ENCODE measurements around the gene RPSA. TPM values are rescaled to one million over a fixed set of nuclear protein-coding genes. Genes with fewer than 3 reads are reported as not detected.
"Not testable (repeated sequence)": the region's sequence is repeated elsewhere in the genome, so short reads cannot be mapped to it uniquely, and the experiment has no call there.

Gene RPSA
- total and polyA plus RNA-seq, 2 experiments from 2014 or later, result 1,591 to 1,827 TPM

DNA sequence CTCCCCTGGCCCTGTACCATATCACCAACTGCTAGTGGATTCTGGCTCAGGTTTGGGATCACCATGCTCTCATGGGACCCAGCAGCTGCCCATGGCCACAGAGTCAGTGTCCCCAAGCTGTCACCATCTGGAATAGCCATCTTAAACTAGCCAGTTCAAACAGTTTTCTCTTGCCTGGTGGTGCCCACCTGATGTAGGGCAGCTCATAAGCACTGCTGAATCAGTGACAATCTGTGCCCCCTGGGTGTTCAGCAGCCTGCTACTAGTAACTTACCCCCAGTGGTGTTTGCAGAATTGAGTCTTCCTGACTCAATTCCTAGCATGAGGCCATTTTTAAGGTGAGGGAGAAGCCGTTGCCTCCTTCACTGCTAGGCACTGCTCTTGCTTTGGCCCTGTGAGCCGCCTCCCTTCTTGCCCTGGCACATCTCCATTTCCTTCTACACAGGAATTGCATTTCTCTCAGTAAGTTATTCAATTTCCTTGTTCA, 7.9 kb downstream of the RPSA start:
- H2AFZ ChIP-seq, result no peak overlapping the region
- H3K9me2 ChIP-seq (ENCODE audit: insufficient read depth), result no peaks in the 10 kb centered on the region
- H3K27ac ChIP-seq (ENCODE audit: low read depth), result peak overlapping the region; percentile 80
- TF ChIP-seq, protein P1, sequence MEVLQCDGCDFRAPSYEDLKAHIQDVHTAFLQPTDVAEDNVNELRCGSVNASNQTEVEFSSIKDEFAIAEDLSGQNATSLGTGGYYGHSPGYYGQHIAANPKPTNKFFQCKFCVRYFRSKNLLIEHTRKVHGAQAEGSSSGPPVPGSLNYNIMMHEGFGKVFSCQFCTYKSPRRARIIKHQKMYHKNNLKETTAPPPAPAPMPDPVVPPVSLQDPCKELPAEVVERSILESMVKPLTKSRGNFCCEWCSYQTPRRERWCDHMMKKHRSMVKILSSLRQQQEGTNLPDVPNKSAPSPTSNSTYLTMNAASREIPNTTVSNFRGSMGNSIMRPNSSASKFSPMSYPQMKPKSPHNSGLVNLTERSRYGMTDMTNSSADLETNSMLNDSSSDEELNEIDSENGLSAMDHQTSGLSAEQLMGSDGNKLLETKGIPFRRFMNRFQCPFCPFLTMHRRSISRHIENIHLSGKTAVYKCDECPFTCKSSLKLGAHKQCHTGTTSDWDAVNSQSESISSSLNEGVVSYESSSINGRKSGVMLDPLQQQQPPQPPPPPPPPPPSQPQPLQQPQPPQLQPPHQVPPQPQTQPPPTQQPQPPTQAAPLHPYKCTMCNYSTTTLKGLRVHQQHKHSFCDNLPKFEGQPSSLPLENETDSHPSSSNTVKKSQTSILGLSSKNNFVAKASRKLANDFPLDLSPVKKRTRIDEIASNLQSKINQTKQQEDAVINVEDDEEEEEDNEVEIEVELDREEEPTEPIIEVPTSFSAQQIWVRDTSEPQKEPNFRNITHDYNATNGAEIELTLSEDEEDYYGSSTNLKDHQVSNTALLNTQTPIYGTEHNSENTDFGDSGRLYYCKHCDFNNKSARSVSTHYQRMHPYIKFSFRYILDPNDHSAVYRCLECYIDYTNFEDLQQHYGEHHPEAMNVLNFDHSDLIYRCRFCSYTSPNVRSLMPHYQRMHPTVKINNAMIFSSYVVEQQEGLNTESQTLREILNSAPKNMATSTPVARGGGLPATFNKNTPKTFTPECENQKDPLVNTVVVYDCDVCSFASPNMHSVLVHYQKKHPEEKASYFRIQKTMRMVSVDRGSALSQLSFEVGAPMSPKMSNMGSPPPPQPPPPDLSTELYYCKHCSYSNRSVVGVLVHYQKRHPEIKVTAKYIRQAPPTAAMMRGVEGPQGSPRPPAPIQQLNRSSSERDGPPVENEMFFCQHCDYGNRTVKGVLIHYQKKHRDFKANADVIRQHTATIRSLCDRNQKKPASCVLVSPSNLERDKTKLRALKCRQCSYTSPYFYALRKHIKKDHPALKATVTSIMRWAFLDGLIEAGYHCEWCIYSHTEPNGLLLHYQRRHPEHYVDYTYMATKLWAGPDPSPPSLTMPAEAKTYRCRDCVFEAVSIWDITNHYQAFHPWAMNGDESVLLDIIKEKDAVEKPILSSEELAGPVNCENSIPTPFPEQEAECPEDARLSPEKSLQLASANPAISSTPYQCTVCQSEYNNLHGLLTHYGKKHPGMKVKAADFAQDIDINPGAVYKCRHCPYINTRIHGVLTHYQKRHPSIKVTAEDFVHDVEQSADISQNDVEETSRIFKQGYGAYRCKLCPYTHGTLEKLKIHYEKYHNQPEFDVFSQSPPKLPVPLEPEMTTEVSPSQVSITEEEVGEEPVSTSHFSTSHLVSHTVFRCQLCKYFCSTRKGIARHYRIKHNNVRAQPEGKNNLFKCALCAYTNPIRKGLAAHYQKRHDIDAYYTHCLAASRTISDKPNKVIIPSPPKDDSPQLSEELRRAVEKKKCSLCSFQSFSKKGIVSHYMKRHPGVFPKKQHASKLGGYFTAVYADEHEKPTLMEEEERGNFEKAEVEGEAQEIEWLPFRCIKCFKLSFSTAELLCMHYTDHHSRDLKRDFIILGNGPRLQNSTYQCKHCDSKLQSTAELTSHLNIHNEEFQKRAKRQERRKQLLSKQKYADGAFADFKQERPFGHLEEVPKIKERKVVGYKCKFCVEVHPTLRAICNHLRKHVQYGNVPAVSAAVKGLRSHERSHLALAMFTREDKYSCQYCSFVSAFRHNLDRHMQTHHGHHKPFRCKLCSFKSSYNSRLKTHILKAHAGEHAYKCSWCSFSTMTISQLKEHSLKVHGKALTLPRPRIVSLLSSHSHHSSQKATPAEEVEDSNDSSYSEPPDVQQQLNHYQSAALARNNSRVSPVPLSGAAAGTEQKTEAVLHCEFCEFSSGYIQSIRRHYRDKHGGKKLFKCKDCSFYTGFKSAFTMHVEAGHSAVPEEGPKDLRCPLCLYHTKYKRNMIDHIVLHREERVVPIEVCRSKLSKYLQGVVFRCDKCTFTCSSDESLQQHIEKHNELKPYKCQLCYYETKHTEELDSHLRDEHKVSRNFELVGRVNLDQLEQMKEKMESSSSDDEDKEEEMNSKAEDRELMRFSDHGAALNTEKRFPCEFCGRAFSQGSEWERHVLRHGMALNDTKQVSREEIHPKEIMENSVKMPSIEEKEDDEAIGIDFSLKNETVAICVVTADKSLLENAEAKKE (CRISPR knock-in tag; IDR thresholded peaks at IDR 0.05), result no peak
- TF ChIP-seq JUNB (IDR thresholded peaks at IDR 0.05; ENCODE audit: unreplicated experiment) (no peak), POLR2AphosphoS5 (IDR thresholded peaks at IDR 0.05; ENCODE audit: low read depth) (peak; percentile 63)
- H3K4me2 ChIP-seq, result no peak overlapping the region
- DNase-seq (ENCODE audit: low spot score) (no peak), ATAC-seq (peak; percentile 9)
- no peaks in the 10 kb centered on the region for H3K27me3 ChIP-seq (ENCODE audit: insufficient read depth)
- Mint-ChIP-seq H3K4me3 (no peak overlapping the region; the same call in 2 of the 3 replicates), H3K4me1 (peaks cover 37% of the 10 kb centered on the region), H3K36me3 (ENCODE audit: low read depth) (peaks cover 61% of the 10 kb centered on the region), H3K27me3 (ENCODE audit: insufficient read depth, low read depth, poor library complexity) (peaks cover 24% of the 10 kb centered on the region), H3K9me3 (peaks cover 3% of the 10 kb centered on the region; the same call in 1 of the 3 replicates), H3K27ac (peak overlapping the region; percentile 27)
- peaks cover 18% of the 10 kb centered on the region for H3K79me2 ChIP-seq (replicated peaks; ENCODE audit: insufficient read depth)
- H3K36me3 ChIP-seq (ENCODE audit: insufficient read depth), result peaks cover 43% of the 10 kb centered on the region
- H3K4me1 ChIP-seq (ENCODE audit: insufficient read depth), result peaks cover 16% of the 10 kb centered on the region
- peaks cover 30% of the 10 kb centered on the region for H4K20me1 ChIP-seq (replicated peaks; ENCODE audit: insufficient read depth)
- H3F3A ChIP-seq (replicated peaks; ENCODE audit: low read depth), result peaks cover 76% of the 10 kb centered on the region
- H3K4me3 ChIP-seq, result no peak overlapping the region

DNA sequence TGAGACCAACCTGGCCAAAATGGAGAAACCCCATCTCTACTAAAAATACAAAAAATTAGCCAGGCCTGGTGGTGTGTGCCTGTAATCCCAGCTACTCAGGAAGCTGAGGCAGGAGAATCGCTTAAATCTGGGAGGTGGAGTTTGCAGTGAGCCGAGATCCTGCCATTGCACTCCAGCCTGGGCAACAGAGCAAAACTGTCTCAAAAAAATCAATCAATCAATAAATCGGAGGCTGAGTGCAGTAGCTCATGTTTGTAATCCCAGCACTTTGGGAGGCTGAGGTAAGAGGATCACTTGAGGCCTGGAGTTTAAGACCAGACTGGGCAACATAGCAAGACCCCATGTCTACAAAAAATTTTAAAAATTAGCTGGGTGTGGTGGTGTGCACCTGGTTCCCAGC, 8.8 kb downstream of the RPSA start:
- Mint-ChIP-seq H3K27me3 (ENCODE audit: insufficient read depth, low read depth, poor library complexity) (peaks cover 19% of the 10 kb centered on the region), H3K36me3 (ENCODE audit: low read depth) (peaks cover 53% of the 10 kb centered on the region), H3K4me1 (peaks cover 32% of the 10 kb centered on the region)
- not testable (repeated sequence) for H3K27me3 ChIP-seq (ENCODE audit: insufficient read depth); DNase-seq (ENCODE audit: low spot score); H3K79me2 ChIP-seq (replicated peaks; ENCODE audit: insufficient read depth); H3K4me2 ChIP-seq; H3K4me3 Mint-ChIP-seq; H3K27ac Mint-ChIP-seq; H3K9me2 ChIP-seq (ENCODE audit: insufficient read depth); H3K9me3 Mint-ChIP-seq; H3K4me3 ChIP-seq; ATAC-seq; H2AFZ ChIP-seq
- Histone ChIP-seq H3K4me1 (ENCODE audit: insufficient read depth) (peaks cover 16% of the 10 kb centered on the region), H3K27ac (ENCODE audit: low read depth) (peak overlapping the region; percentile 80), H3F3A (replicated peaks; ENCODE audit: low read depth) (peaks cover 69% of the 10 kb centered on the region), H3K36me3 (ENCODE audit: insufficient read depth) (peaks cover 34% of the 10 kb centered on the region), H4K20me1 (replicated peaks; ENCODE audit: insufficient read depth) (peaks cover 21% of the 10 kb centered on the region)
